ENCODE results near the gene UST. TPM values are rescaled to one million over a fixed set of nuclear protein-coding genes. Genes with fewer than 3 reads are reported as not detected.
A peak's percentile ranks its signal among the peaks of the same experiment; 100 is the strongest.

The UST gene
- total RNA-seq, 5 donors from 2014 or later (not counting 1 experiment from before 2014, with no cell fraction given), result 1.9 to 5.3 (median 3.0) TPM

DNA sequence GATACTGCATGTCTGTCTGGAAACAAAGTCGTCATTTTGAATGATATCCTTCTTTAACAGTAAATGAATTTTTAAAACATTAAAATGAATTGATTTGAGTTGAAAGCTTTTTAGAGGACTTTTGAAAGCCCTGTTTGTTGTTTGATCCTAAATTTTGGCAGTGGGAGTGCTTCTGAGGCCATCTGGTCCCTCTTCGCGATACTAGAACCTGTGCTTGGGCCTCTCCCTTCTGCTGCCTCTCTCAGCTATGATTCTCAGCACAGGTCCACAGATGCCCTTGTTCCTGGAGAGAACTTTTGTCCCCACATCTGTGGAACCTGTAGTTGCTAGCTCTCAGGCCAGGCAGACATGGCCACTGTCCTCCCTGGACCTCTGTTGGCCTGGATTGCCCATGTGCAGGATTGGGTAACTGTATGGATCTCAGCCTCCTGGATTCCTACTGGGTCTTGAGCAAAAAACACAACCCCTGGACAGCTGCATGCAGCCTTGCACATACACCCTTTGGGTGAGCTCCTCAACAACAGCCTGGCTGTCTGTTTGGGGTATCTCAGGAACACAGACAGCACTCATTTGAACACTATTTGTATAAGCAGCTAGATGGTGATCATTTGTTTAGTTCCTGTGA lies 21.9 kb downstream of the UST start:
- POLR2A ChIA-PET, result no interaction called here
- peaks cover 0 to 5% of the 10 kb centered on the region in 2 donors for H3K27me3 Mint-ChIP-seq
- Histone ChIP-seq H3K4me3 (ENCODE audit: control insufficient read depth in 1 of 2, extremely low read depth in 1 of 2, low read length in 1 of 2) (no peak overlapping the region), H3K4me1 (ENCODE audit: control insufficient read depth in 1 of 2, extremely low read depth in 1 of 2, insufficient read depth in 2 of 2, low read length in 2 of 2) (peaks cover 7 to 14% of the 10 kb centered on the region in 2 experiments), H3K27me3 (replicated peaks in 1 of 2; ENCODE audit: control insufficient read depth in 2 of 2, extremely low read depth in 1 of 2, insufficient read depth in 2 of 2, low read length in 1 of 2) (no peaks in the 10 kb centered on the region), H3K36me3 (ENCODE audit: control insufficient read depth in 2 of 2, extremely low read depth in 1 of 2, insufficient read depth in 1 of 2, low read length in 1 of 2) (no peaks in the 10 kb centered on the region), H3K27ac (ENCODE audit: low read length) (no peak overlapping the region), H3K9me3 (no peaks in the 10 kb centered on the region)
- ATAC-seq (replicated peaks in 1 of 4) (no peak), DNase-seq (no peak)
- H3K36me3 Mint-ChIP-seq, result no peaks in the 10 kb centered on the region
- H3K4me3 Mint-ChIP-seq, result no peak overlapping the region
- H3K27ac Mint-ChIP-seq, result no peak overlapping the region
- H3K4me1 Mint-ChIP-seq, result peaks cover 27 to 48% (median 35%) of the 10 kb centered on the region in 3 donors
- no peaks in the 10 kb centered on the region for H3K9me3 Mint-ChIP-seq
- CTCF ChIA-PET, result interaction anchor here in 1 of 2 donors (1.2 kb wide), 1 partner anchor 191 kb away, joined by 3 read pairs; no protein-coding TSS in a partner anchor
- WGBS (ENCODE audit: insufficient coverage), result no CpG with 5 or more reads among the region's 3 CpGs

DNA sequence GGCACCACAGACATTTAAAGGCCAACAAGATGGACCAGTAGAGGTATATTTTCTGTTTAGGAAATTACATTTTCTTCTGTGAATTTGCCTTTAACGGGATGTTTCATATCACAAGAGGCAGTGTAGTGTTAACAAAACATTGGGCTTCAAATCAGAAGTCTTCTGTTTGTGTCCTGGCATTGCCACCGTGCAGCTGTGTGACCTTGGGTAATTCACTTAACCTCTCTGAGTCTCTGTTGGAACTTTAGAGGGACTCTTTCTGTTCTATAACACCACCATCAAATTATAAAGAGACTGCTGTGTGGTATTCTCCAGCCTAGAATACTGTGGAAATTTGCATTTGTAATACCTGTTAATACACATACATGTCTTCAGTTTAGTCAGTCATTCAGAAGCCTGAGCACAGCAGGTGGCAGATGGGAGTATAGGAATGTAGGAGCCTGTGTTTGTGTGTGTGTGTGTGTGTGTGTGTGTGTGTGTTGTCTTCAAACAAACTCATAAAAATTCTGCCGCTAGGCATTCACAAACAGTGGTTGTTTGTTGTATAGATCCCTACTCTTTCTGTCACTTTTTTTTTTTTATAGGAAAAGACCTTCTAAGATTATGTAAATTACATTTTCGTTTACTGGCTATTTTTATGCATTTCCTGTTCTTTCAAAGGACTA lies 22.6 kb downstream of the UST start:
- no peaks in the 10 kb centered on the region for H3K36me3 ChIP-seq (ENCODE audit: control insufficient read depth in 2 of 2, extremely low read depth in 1 of 2, insufficient read depth in 1 of 2, low read length in 1 of 2)
- ChIA-PET CTCF (interaction anchor here in 1 of 2 donors (1.2 to 1.5 kb wide), 2 partner anchors 24 to 192 kb away, joined by 3 to 4 read pairs; no protein-coding TSS in a partner anchor), POLR2A (no interaction called here)
- no peak overlapping the region for H3K4me3 ChIP-seq (ENCODE audit: control insufficient read depth in 1 of 2, extremely low read depth in 1 of 2, low read length in 1 of 2)
- no CpG with 5 or more reads among the region's 4 CpGs for WGBS (ENCODE audit: insufficient coverage)
- peaks cover 7 to 14% of the 10 kb centered on the region in 2 experiments for H3K4me1 ChIP-seq (ENCODE audit: control insufficient read depth in 1 of 2, extremely low read depth in 1 of 2, insufficient read depth in 2 of 2, low read length in 2 of 2)
- Mint-ChIP-seq H3K36me3 (no peaks in the 10 kb centered on the region), H3K4me3 (no peak overlapping the region), H3K27me3 (peaks cover 0 to 5% of the 10 kb centered on the region in 2 donors), H3K9me3 (no peaks in the 10 kb centered on the region), H3K4me1 (peaks cover 27 to 41% (median 35%) of the 10 kb centered on the region in 3 donors), H3K27ac (no peak overlapping the region)
- H3K27ac ChIP-seq (ENCODE audit: low read length), result no peak overlapping the region
- no peaks in the 10 kb centered on the region for H3K9me3 ChIP-seq
- ATAC-seq (replicated peaks in 1 of 4) (no peak), DNase-seq (no peak)
- no peaks in the 10 kb centered on the region for H3K27me3 ChIP-seq (replicated peaks in 1 of 2; ENCODE audit: control insufficient read depth in 2 of 2, extremely low read depth in 1 of 2, insufficient read depth in 2 of 2, low read length in 1 of 2)

DNA sequence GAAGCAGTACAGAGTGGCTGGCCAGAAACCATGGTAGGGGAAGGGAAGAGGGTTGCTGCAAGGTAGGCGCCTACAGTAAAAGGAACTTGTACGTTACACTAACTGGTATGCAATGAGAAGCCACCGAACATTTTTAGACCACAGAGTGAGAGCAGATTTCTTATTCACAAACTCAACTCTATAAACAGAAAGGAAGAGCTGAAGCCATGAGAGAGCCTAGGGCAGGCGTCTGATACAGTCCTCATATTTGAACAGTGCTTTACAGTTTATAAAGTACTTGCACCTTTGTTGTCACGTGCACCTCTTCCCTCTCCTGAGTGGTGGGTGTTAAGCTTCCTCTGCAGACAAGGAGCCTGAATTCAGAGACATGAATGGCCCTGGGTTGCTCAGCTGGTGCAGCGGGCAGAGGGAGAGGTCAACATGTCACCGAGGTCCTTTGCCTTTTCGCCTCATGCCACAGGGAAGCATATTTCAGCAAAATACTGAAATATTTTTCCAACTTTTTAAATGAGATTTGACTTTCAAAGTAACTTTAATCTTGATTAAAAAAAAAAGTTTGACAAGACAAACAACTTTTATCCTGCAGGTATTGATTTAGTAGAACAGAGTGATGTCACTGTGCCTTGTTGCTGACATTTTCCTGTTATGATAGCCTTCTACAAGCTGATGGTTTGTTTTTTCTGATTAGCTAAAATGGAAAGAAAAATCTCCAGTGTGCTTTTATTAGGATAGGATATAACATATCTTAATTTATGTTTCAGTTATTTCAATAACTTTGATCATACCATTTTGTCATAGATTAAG lies 23.8 kb downstream of the UST start:
- DNase-seq (no peak), ATAC-seq (replicated peaks in 1 of 4) (peak in 3 of 4 experiments; percentile 46 to 57 (median 49))
- Mint-ChIP-seq H3K36me3 (no peaks in the 10 kb centered on the region), H3K9me3 (no peaks in the 10 kb centered on the region), H3K4me1 (peaks cover 27 to 37% (median 35%) of the 10 kb centered on the region in 3 donors), H3K27ac (peak overlapping the region in 1 of 2 donors; percentile 29), H3K27me3 (peaks cover 0 to 5% of the 10 kb centered on the region in 2 donors), H3K4me3 (peak overlapping the region in 2 of 3 donors; percentile 14 to 43)
- Histone ChIP-seq H3K9me3 (no peaks in the 10 kb centered on the region), H3K27me3 (replicated peaks in 1 of 2; ENCODE audit: control insufficient read depth in 2 of 2, extremely low read depth in 1 of 2, insufficient read depth in 2 of 2, low read length in 1 of 2) (no peaks in the 10 kb centered on the region), H3K4me3 (ENCODE audit: control insufficient read depth in 1 of 2, extremely low read depth in 1 of 2, low read length in 1 of 2) (no peak overlapping the region), H3K27ac (ENCODE audit: low read length) (no peak overlapping the region), H3K36me3 (ENCODE audit: control insufficient read depth in 2 of 2, extremely low read depth in 1 of 2, insufficient read depth in 1 of 2, low read length in 1 of 2) (no peaks in the 10 kb centered on the region), H3K4me1 (ENCODE audit: control insufficient read depth in 1 of 2, extremely low read depth in 1 of 2, insufficient read depth in 2 of 2, low read length in 2 of 2) (peaks cover 7 to 14% of the 10 kb centered on the region in 2 experiments)
- no CpG with 5 or more reads among the region's 8 CpGs for WGBS (ENCODE audit: insufficient coverage)
- CTCF ChIA-PET, result interaction anchor here (0.5 to 1.8 kb wide), 4 partner anchors 10 to 147 kb away, joined by 3 to 7 read pairs (median 5); no protein-coding TSS in a partner anchor
- POLR2A ChIA-PET, result interaction anchor here (0.6 to 0.7 kb wide), 2 partner anchors 556 to 1344 kb away, joined by 3 read pairs; no protein-coding TSS in a partner anchor

DNA sequence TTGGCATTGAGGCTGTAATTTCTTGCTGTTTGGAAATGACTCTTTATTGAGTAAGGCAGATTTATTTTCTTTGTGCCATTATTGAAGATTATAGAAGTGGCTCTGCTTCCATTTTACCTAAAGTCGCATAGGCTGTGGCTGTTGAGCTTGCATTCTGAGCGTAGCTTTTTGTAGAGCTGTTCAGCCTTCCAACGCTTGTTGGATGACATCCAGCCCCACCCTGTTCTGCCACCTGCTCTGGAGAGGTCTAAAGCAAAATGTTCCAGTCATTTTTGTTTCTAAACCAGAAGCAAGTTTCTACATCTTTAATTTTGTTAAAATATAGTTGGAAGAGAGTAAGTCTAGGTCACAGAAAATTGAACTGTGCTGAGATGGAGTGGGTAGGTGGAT lies 24.4 kb downstream of the UST start:
- ATAC-seq (replicated peaks in 1 of 4) (peak in 1 of 4 experiments; percentile 71), DNase-seq (no peak)
- WGBS (ENCODE audit: insufficient coverage), result 60% methylated on average over 1 of the region's 3 CpGs
- POLR2A ChIA-PET, result interaction anchor here in 1 of 2 donors (0.7 kb wide), 1 partner anchor 556 kb away, joined by 3 read pairs; no protein-coding TSS in a partner anchor
- peaks cover 28 to 34% (median 33%) of the 10 kb centered on the region in 3 donors for H3K4me1 Mint-ChIP-seq
- peaks cover 0 to 5% of the 10 kb centered on the region in 2 donors for H3K27me3 Mint-ChIP-seq
- no peak overlapping the region for H3K27ac Mint-ChIP-seq
- H3K27ac ChIP-seq (ENCODE audit: low read length), result no peak overlapping the region
- CTCF ChIA-PET, result interaction anchor here in 1 of 2 donors (0.6 to 1.8 kb wide), 3 partner anchors 10 to 26 kb away, joined by 3 to 7 read pairs (median 4); no protein-coding TSS in a partner anchor
- peaks cover 7 to 14% of the 10 kb centered on the region in 2 experiments for H3K4me1 ChIP-seq (ENCODE audit: control insufficient read depth in 1 of 2, extremely low read depth in 1 of 2, insufficient read depth in 2 of 2, low read length in 2 of 2)
- H3K9me3 Mint-ChIP-seq, result no peaks in the 10 kb centered on the region
- H3K36me3 ChIP-seq (ENCODE audit: control insufficient read depth in 2 of 2, extremely low read depth in 1 of 2, insufficient read depth in 1 of 2, low read length in 1 of 2), result no peaks in the 10 kb centered on the region
- H3K4me3 ChIP-seq (ENCODE audit: control insufficient read depth in 1 of 2, extremely low read depth in 1 of 2, low read length in 1 of 2), result no peak overlapping the region
- peak overlapping the region in 1 of 3 donors; percentile 43 for H3K4me3 Mint-ChIP-seq
- no peaks in the 10 kb centered on the region for H3K9me3 ChIP-seq
- H3K27me3 ChIP-seq (replicated peaks in 1 of 2; ENCODE audit: control insufficient read depth in 2 of 2, extremely low read depth in 1 of 2, insufficient read depth in 2 of 2, low read length in 1 of 2), result no peaks in the 10 kb centered on the region
- H3K36me3 Mint-ChIP-seq, result no peaks in the 10 kb centered on the region

GRCh38 chr6:148771896-148772554 lies 25.2 kb downstream of the UST start:
- H3K4me1 Mint-ChIP-seq, result peaks cover 28 to 36% (median 34%) of the 10 kb centered on the region in 3 donors
- H3K36me3 ChIP-seq (ENCODE audit: control insufficient read depth in 2 of 2, extremely low read depth in 1 of 2, insufficient read depth in 1 of 2, low read length in 1 of 2), result no peaks in the 10 kb centered on the region
- H3K4me3 Mint-ChIP-seq, result peak overlapping the region; percentile 2 to 43 (median 8)

More at GRCh38 chr6:148771896-148772554, 25.2 kb downstream of the UST start:
- ChIA-PET POLR2A (no interaction called here), CTCF (interaction anchor here in 1 of 2 donors (0.6 to 1.8 kb wide), 3 partner anchors 9 to 195 kb away, joined by 3 to 7 read pairs (median 4); no protein-coding TSS in a partner anchor)
- Mint-ChIP-seq H3K36me3 (no peaks in the 10 kb centered on the region), H3K9me3 (no peaks in the 10 kb centered on the region), H3K27me3 (peaks cover 0 to 5% of the 10 kb centered on the region in 2 donors), H3K27ac (peak overlapping the region; percentile 11 to 13)
- Histone ChIP-seq H3K27me3 (replicated peaks in 1 of 2; ENCODE audit: control insufficient read depth in 2 of 2, extremely low read depth in 1 of 2, insufficient read depth in 2 of 2, low read length in 1 of 2) (no peaks in the 10 kb centered on the region), H3K4me1 (ENCODE audit: control insufficient read depth in 1 of 2, extremely low read depth in 1 of 2, insufficient read depth in 2 of 2, low read length in 2 of 2) (peaks cover 7 to 14% of the 10 kb centered on the region in 2 experiments), H3K27ac (ENCODE audit: low read length) (no peak overlapping the region), H3K4me3 (ENCODE audit: control insufficient read depth in 1 of 2, extremely low read depth in 1 of 2, low read length in 1 of 2) (no peak overlapping the region), H3K9me3 (no peaks in the 10 kb centered on the region)
- ATAC-seq (replicated peaks in 1 of 4) (peak; percentile 20 to 64 (median 33)), DNase-seq (peak in 1 of 35 experiments; percentile 40)
- 63% methylated on average over 5 of the region's 6 CpGs for WGBS (ENCODE audit: insufficient coverage)

Measured in T-cell (primary cell).